SU-DHL-6 (cell line): Measurements from ENCODE around the gene CHPF2.
A peak's percentile ranks its signal among the peaks of the same experiment; 100 is the strongest.

Experiments used
- H2AFZ ChIP-seq: fragments of 200-600 bp; sonication (generic); 2 replicates; pipeline ENCODE4 v1.6.1; 2014; ENCODE audit warnings: low read depth, mild to moderate bottlenecking, moderate library complexity, mixed read lengths, antibody characterized with exemption, low read length; ENCODE audit not compliant: severe bottlenecking
- H3F3A ChIP-seq: fragments of 200-600 bp; shearing (Covaris generic); 2 replicates; pipeline ENCODE4 v1.6.0; 2016; ENCODE audit warnings: antibody characterized with exemption, mild to moderate bottlenecking; ENCODE audit not compliant: insufficient read depth
- H3K27ac ChIP-seq: fragments of 200-600 bp; sonication (generic); 2 replicates; pipeline ENCODE4 v1.5.1; 2016; ENCODE audit warnings: low read depth, mild to moderate bottlenecking, low read length, moderate library complexity, mixed read lengths
- H3K27me3 ChIP-seq: fragments of 200-600 bp; sonication (generic), shearing (Covaris generic); 2 replicates; pipeline ENCODE4 v1.6.0; 2014; ENCODE audit warnings: mild to moderate bottlenecking, low read length
- H3K36me3 ChIP-seq: fragments of 200-600 bp; sonication (generic); 2 replicates; pipeline ENCODE4 v1.6.1; 2014; ENCODE audit warnings: mild to moderate bottlenecking, low read length, mixed read lengths
- H3K4me2 ChIP-seq: fragments of 300-600, 200-600 bp; shearing (Covaris generic), sonication (generic); 2 replicates; pipeline ENCODE4 v1.6.0; 2014; ENCODE audit warnings: low read length, low read depth, mild to moderate bottlenecking; ENCODE audit not compliant: poor library complexity, severe bottlenecking
- H3K4me3 ChIP-seq: fragments of 200-600 bp; sonication (generic); 2 replicates; pipeline ENCODE4 v1.5.1; 2014; ENCODE audit warnings: antibody characterized with exemption, low read length, mild to moderate bottlenecking, mixed read lengths; ENCODE audit not compliant: insufficient read depth, poor library complexity, severe bottlenecking
- H3K79me2 ChIP-seq: fragments of 200-600 bp; sonication (generic); 2 replicates; pipeline ENCODE4 v1.6.1; 2014; ENCODE audit warnings: mild to moderate bottlenecking, low read length, moderate library complexity; ENCODE audit not compliant: insufficient read depth
- H3K9ac ChIP-seq: fragments of 200-600 bp; sonication (generic); 2 replicates; pipeline ENCODE4 v1.7.0; 2014; ENCODE audit warnings: mild to moderate bottlenecking, low read length
- H3K9me2 ChIP-seq: fragments of 200-600 bp; sonication (generic); replicated peaks from 2 replicates; pipeline ENCODE4 v1.6.1; 2014; ENCODE audit warnings: low read length; ENCODE audit not compliant: insufficient read depth
- H3K9me3 ChIP-seq: fragments of 200-600 bp; sonication (generic); 2 replicates; pipeline ENCODE4 v1.6.1; 2014; ENCODE audit warnings: low read length, mixed read lengths; ENCODE audit not compliant: insufficient read depth
- H4K20me1 ChIP-seq: fragments of 200-600 bp; sonication (generic); 2 replicates; pipeline ENCODE4 v1.6.1; 2014; ENCODE audit warnings: low read depth, mild to moderate bottlenecking, antibody characterized with exemption, low read length, moderate library complexity, mixed read lengths
- EZH2phosphoT487 ChIP-seq: fragments of 200-600 bp; sonication (generic), shearing (Covaris generic); conservative IDR thresholded peaks from 2 replicates; pipeline ENCODE4 v1.6.1; 2018; ENCODE audit warnings: mild to moderate bottlenecking, antibody characterized with exemption, low read length, moderate library complexity, mixed read lengths
- TF ChIP-seq, protein P1 (sequence below): fragments of 200-600 bp; sonication (generic); IDR thresholded peaks from one replicate; pipeline ENCODE4 v1.5.1; 2017; ENCODE audit warnings: antibody characterized with exemption, mild to moderate bottlenecking, low read length, moderate library complexity; ENCODE audit not compliant: insufficient read depth, poor library complexity, severe bottlenecking

The CHPF2 gene

DNA sequence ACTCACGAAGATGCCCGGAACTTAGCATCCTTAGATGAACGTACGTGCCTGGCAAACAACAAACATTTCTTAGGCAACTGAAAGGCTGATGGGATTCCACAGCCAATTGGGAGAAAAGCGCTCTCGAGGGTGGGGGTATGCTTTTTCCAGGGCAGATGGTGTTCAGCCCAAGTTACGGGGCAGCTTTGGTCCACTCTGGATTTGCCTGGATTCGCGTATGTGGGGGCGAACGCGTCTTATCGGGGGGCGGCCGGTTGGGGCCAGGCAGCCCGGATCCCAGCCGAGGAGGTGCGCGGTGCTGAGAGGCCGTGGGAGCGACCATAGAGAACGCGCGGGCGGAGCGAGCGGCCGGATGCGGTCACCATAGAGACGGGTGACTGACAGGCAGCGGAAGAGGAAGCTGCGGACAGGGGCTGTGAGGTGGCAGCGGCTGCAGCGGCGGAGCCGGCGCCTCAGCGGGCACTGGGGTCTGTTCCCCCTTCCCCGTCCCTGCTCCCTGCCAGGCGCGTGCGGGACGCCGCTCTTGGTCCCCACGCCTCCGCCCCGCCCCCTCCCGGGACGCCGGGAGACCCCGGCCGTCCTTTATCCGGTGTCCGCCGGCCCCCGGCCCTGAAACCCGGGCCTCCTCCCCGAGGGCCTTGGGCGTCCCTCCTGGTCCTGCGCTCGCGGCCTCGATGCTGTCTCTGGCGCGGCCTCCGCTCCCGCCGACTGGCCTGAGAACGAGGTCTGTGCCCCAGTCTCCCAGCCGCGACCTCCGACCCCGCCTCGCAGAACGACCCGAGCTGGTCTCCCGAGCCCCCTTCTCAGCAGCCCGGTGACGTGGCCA, at the start of gene CHPF2:
TSS of gene CHPF2 (plus strand) at position 393 of the 826 bp plus-strand sequence. CDS start 1,529 bp downstream, outside the sequence.
- H2AFZ ChIP-seq: peak within 1 kb of the TSS; percentile 97
- no peak for TF ChIP-seq EZH2phosphoT487
- TF ChIP-seq, protein P1, sequence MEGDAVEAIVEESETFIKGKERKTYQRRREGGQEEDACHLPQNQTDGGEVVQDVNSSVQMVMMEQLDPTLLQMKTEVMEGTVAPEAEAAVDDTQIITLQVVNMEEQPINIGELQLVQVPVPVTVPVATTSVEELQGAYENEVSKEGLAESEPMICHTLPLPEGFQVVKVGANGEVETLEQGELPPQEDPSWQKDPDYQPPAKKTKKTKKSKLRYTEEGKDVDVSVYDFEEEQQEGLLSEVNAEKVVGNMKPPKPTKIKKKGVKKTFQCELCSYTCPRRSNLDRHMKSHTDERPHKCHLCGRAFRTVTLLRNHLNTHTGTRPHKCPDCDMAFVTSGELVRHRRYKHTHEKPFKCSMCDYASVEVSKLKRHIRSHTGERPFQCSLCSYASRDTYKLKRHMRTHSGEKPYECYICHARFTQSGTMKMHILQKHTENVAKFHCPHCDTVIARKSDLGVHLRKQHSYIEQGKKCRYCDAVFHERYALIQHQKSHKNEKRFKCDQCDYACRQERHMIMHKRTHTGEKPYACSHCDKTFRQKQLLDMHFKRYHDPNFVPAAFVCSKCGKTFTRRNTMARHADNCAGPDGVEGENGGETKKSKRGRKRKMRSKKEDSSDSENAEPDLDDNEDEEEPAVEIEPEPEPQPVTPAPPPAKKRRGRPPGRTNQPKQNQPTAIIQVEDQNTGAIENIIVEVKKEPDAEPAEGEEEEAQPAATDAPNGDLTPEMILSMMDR: no peak

DNA sequence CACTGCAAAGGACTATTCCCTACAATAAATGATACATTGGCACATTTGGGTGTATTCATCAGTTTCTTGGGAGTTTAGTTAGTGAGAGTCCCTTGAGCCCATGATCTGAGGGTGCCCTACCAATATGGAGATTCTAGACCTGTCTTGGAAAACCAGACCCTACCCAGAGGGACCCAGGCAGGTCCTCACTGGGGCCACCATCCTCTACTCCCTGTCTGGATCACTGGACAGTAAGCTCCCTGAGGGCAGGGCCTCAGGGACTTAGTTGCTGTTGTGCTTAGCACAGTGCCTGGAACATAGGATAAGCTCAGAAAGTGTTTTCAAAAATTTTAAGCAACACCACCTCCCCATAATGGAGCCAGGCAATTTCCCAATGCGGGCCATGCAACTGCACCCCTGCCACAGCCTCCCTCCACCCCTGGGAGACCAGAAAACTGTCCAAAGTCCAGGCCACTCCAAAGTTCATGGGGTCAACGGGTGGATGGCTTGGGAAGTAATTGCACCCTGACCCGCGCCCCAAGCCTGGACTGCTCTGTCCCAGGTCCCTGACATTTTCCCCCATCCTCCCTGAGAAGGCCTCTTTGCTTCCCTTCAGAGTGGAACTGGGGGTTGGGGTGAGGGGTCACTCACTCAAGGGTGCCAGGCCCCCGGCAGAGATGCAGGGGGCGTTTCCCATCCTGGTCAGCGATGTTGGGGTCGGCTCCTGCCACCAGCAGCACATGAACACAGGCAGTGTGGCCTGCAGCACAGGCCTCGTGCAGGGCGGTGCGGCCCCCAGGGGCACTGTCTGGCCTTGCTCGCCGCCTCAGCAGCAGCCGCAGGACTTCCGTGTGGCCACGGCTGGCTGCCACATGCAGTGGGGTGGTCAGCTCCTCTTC, 46.3 kb upstream of the CHPF2 start:
- Histone ChIP-seq H3K4me3 (no peak overlapping the region), H3K36me3 (no peaks in the 10 kb centered on the region), H3K27me3 (no peaks in the 10 kb centered on the region), H3K79me2 (no peaks in the 10 kb centered on the region), H3K9ac (no peak overlapping the region), H3F3A (no peaks in the 10 kb centered on the region), H3K9me3 (no peaks in the 10 kb centered on the region), H2AFZ (no peak overlapping the region), H4K20me1 (no peaks in the 10 kb centered on the region), H3K27ac (no peak overlapping the region), H3K9me2 (no peaks in the 10 kb centered on the region), H3K4me2 (no peak overlapping the region)
- no peak for TF ChIP-seq EZH2phosphoT487
- TF ChIP-seq, protein P1: no peak

More for the DNA sequence above, at the start of gene CHPF2:
- H3K27ac ChIP-seq: peak within 1 kb of the TSS; percentile 36
- H3K9me2 ChIP-seq: no peaks in the 10 kb centered on the region
- no peaks in the 10 kb centered on the region for H3F3A ChIP-seq
- no peaks in the 10 kb centered on the region for H3K9me3 ChIP-seq
- peak within 1 kb of the TSS; percentile 97 for H3K9ac ChIP-seq
- H3K79me2 ChIP-seq: peaks cover 21% of the 10 kb centered on the region
- no peaks in the 10 kb centered on the region for H3K27me3 ChIP-seq
- H3K4me2 ChIP-seq: peak within 1 kb of the TSS; percentile 70
- no peaks in the 10 kb centered on the region for H3K36me3 ChIP-seq
- no peaks in the 10 kb centered on the region for H4K20me1 ChIP-seq
- peak within 1 kb of the TSS; percentile 97 for H3K4me3 ChIP-seq

- no peak within 1 kb of the TSS for H3K27ac ChIP-seq
- H3K79me2 ChIP-seq: no peaks in the 10 kb centered on the region
- no peaks in the 10 kb centered on the region for H3F3A ChIP-seq
- TF ChIP-seq EZH2phosphoT487: no peak
- TF ChIP-seq, protein P1: no peak
- H3K9me2 ChIP-seq: no peaks in the 10 kb centered on the region
- H3K4me2 ChIP-seq: no peak within 1 kb of the TSS
- no peaks in the 10 kb centered on the region for H4K20me1 ChIP-seq
- no peaks in the 10 kb centered on the region for H3K27me3 ChIP-seq
- no peak within 1 kb of the TSS for H3K9ac ChIP-seq
- no peak within 1 kb of the TSS for H3K4me3 ChIP-seq
- no peaks in the 10 kb centered on the region for H3K36me3 ChIP-seq
- H3K9me3 ChIP-seq: no peaks in the 10 kb centered on the region
- H2AFZ ChIP-seq: no peak within 1 kb of the TSS
These were observed 45.5 kb upstream of the CHPF2 start, which contains the start of gene ASB10 for GRCh38 chr7:151186640-151187408. ASB10 (minus strand) TSS chr7:151187250; CDS start chr7:151187130, 120 bp downstream.
